GM18502 (cell line): ENCODE results near the gene DNM2.
A peak's percentile ranks its signal among the peaks of the same experiment; 100 is the strongest.

Experiments
- ATAC-seq: cut with Tn5 transposase; IDR thresholded peaks from one replicate; pipeline ENCODE4 v1.9.1; 2021; ENCODE audit warnings: mild to moderate bottlenecking; ENCODE audit not compliant: unreplicated experiment, poor library complexity

DNM2 gene

GRCh38 chr19:10688545-10689280 is 29.2 kb upstream of the DNM2 start:
- no peak for ATAC-seq

DNA sequence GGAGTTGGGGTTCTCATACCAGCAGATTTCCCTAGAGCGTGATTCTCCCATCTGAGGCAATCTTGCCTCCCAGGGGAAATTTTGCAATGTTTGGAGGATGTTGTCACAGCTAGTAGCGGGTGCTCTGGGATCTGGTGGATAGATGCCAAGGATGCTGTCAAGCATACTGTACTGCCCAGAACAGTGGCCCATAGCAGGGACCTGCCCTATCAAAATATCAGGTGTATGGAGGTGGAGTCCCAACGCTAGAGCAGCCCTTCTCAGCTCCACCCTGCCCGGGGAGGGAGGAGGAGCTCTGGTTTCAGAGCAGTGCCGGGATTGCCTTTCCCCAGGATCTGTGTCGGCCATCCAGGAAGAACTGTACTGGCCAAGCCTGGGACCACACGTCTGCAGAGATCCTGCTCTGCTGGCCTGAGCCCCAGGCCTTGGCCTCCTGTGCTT is 27.5 kb upstream of the DNM2 start:
- no peak for ATAC-seq

DNA sequence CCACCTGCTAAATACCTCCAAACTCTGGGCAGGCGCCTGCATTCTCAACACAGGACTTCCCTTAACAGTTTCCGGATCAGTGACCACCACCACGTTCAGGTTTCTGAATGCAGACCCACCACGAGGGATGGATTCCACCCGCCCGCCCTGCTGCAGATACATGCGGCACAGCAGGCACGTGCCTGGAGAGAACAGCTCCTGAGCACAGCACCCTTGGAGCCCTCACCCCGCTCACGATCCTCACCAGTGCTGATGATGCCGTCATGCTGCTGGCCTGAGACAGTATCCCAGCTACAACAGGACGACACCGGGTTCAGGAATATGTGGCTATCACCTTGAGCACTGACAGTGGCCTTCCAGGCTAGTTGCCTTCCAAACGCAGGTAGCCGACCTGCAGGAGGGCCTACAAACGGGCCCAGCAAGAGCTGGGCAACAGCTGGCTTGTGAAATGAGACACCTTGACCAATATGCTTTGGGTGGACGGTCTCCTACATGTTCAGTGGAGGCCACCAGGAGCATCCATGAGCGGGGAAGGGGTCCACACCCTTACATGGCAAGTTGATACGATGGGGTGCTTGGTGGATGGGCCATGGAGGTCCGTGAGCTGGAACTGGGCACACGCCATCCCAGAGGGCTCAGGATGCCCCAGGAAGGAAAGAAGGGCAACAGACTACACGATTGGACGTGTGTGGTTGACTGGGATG is 26.5 kb upstream of the DNM2 start:
- no peak for ATAC-seq

GRCh38 chr19:10691883-10692282 is 26.0 kb upstream of the DNM2 start:
- ATAC-seq, result no peak

DNA sequence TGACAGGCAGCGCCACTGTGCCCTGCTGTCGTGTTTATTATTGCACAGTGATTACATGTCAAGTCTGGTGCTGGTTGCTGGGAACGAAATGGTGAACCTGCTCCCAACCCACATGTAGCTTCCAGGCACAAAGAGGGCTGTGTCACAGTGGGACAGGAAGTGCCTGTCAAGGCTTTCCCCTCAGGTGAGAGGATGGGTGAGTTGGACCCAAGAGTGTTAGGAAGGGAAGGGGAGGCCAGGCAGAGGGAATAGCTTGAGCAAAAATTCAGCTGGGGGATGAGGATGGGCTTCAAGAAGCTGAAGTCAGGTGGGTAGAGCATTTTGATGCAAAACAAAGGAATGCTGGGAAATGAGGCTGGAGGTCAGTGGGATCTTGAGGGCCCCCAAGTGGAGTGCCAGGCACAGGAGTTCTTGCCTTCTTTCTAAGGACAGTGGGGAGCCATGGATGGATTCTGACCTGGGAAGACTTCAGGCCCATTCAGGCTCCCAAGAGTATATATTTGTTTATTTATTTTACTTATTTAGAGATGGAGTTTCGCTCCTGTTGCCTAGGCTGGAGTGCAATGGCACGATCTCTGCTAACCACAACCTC is 25.1 kb upstream of the DNM2 start:
- no peak for ATAC-seq

- no peak for ATAC-seq
These were observed 23.1 kb upstream of the DNM2 start for GRCh38 chr19:10694706-10695307.

GRCh38 chr19:10695401-10696398 is 22.2 kb upstream of the DNM2 start:
- peak; percentile 76 for ATAC-seq

DNA sequence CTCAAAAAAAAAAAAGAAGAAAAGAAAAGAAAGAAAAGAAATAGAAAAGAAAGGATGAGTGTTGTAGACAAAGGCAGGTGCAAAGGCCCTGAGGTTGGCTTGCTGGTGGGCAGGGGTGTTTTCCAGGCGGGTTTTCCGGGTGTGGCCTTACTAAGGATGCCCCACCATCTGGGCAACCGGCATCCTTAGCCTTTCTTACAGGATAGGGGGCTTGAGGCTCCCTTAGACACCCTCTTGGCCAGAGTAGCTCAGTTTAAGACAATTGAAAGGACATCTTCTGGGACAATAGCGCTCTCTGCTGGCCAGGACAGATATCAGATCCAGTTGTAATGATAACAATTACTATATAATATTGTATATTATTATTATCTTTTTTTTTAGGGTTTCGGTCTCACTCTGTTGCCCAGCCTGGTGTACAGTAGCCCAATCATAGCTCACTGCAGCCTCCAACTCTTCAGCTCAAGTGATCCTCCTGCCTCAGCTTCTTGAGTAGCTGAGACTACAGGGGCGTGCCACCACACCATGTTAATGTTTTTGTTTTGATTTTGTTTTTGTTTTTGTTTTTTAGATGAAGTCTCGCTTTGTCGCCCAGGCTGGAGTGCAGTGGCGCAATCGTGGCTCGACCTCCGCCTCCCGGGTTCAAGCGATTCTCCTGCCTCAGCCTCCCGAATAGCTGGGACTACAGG is 18.1 kb upstream of the DNM2 start:
- no peak for ATAC-seq

- ATAC-seq, result peak; percentile 23
These were observed 15.8 kb upstream of the DNM2 start for GRCh38 chr19:10701955-10702525.

GRCh38 chr19:10706990-10707389 is 10.9 kb upstream of the DNM2 start:
- no peak for ATAC-seq

GRCh38 chr19:10707440-10707839 is 10.4 kb upstream of the DNM2 start:
- ATAC-seq, result no peak

DNA sequence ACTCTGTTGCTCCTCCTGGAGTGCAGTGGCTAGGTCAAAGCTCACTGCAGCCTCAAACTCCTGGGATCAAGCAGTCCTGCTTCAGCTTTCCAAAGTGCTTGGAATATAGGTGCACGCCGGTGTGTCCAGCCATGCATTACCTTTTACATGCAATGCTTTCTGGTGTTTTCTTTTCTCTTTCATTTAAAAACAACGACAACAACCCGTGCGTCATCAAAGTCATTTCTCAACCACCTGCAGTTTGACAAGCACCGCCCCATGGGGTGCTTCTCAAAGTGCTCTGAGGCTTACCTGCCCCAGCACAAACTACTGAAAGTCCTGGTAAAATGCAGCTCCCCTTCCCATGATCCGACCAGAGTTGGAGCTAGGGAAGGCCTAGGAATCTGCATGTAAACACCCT is 9.6 kb upstream of the DNM2 start:
- ATAC-seq, result no peak

GRCh38 chr19:10712045-10712444 is 5.8 kb upstream of the DNM2 start:
- no peak for ATAC-seq

DNA sequence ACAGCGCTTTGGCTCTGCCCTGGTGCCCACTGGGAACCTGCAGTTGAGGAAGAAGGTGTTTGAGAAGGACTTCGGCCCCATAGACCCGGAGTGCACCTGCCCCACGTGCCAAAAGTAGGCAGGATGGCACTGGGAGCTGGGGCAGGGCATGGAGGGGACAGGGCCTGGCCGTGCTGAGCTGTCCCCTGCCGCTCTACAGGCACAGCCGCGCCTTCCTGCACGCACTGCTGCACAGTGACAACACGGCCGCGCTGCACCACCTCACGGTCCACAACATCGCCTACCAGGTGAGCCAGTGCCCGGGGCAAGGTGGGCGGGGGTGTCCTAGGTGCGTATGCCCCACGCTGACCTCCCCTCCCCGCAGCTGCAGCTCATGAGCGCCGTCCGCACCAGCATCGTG is 5.1 kb upstream of the DNM2 start:
- no peak for ATAC-seq

DNA sequence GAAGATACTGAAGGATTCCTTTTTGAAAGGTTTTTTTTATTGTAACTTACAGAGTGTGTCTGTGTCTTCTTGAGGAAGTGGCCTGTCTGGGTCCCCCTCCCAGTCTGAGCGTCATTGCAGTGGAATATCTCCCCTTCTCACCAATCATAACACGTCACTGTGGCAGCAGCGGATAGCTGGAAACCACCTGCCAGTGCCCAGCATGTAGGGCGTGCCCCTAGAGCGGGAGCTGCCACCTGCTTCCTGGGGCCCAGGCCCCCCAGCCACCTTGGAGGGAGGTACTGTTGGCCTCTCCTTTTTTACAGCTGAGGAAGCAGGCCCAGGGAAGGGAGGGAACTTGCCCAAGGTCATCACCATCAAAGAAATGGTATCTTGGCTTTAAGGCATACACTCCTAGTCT is 4.6 kb upstream of the DNM2 start:
- ATAC-seq, result no peak

DNA sequence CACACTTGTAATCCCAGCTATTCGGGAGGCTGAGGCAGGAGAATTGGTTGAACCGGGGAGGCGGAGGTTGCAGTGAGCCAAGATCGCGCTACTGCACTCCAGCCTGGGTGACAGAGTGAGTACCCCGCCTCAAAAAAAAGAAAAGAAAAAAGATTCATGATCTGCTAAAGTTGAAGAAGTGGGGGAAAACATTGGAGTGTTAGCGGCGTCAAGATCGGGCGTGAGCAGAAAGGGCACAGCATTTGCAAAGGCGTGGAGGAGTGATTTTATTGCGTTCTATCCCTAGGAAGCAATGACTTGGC is 874 bp upstream of the DNM2 start:
- no peak for ATAC-seq

DNA sequence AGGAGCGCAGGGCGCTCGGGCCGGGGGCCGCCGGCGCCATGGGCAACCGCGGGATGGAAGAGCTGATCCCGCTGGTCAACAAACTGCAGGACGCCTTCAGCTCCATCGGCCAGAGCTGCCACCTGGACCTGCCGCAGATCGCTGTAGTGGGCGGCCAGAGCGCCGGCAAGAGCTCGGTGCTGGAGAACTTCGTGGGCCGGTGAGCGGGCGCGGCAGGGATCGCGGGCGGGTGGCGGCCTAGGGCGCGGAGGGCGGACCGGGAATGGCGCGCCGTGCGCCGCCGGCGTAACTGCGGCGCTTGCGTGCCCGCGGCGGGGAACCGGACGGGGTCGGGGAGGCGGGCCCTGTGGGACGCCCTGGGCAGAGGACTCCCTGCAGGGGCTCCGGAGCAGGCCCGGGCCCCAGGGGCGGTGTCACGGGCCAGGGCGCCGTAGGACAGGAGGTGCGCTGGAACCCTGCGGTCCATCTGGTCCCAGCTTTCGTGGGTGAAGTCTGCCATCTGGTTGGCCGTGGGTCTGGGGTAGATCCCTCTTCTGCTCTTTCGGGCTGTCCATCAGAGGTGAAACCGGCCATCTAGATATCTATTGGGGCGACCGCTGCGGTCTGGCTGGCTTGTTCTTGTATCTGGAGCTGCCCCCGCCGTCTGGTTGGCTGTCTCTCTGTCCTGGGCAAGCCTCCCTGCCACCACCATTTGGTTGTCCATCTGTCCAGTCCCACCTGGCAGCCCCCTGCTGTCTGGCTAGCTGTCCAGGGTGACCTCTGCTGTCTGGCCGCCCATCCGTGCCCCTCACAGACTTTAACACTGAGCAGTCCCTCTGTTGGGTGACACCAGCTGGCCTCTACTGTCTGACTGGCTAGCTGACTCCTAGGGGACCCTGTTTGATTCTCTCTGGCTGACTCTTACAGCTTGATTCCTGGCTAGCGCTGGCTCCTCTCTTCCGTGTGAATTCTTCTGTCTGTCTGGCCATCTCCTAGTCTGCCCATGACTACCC is 622 bp downstream of the DNM2 start:
- peak; percentile 28 for ATAC-seq

DNA sequence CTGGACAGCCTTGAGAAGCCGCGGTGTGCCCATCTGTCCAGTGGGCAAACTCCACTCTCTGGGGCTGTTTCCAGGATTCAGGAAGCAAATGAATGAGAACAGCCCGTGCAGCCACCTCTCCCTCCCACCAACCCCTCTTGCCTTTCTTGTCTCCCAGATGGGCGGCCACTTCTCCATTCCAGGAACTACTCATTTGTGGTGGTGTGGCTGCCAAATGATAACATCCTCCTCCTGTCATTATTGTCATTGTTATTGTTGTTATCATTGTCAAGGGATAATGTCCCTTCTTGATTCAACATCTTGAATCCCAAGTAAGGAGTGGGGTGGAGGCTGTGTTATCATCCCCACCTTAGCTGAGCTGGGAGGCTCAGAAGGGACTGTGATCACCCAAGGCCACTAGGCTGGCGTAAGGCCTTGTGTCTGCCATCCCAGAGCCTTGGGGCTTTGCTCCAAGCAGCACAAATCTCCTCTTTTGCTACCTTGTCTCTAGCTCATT is 1.6 kb downstream of the DNM2 start:
- ATAC-seq, result no peak
